GM21529 (cell line): ENCODE measurements around the gene PLK3.

Source experiments
- ATAC-seq: cut with Tn5 transposase; IDR thresholded peaks from one replicate; pipeline ENCODE4 v1.9.1; 2021; ENCODE audit not compliant: unreplicated experiment

PLK3 gene

DNA sequence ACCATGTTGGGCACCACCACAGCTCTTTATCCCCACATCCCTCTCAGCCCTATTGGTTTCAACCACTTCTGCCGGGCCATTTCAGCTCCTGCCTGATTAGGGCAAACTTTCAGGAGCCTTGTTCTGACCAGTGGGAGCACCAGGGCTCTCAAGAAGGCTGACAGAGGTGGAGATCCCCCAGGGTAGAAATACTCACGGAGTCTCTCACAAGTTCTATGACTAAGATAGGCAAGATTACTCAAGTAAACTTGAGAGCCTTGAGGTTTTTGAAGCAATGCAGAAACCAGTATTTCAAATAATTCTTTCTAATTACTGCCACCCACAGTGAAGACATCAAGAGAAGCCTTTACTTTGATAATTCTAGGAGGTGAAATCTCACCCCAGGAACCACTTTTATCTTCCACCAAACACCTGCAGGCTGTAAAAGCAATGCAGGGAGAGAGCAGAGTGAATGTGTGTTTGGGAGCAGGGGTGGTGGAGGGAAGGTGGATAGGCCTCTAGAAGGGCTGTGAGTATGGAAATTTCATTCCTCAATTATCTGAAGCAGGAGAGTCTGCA lies 49.5 kb downstream of the PLK3 start:
- no peak for ATAC-seq

DNA sequence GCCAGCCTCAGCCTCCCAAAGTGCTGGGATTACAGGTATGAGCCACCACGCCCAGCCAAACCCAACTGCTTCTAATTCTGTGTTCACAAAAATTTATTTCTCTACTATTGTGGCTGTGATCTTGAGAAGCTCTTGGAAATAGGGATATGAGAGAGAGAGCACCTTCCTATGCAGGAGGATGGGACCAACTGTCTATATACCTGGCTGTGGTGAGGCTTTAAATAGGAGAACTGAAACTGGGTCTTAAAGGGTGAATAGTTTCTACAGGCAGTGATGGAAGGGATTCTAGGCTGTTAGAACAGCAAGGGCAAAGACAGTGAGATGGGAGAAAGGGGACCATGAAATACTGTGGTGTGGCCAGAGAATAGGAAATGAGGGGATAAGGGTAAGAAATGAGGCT lies 51.1 kb downstream of the PLK3 start:
- ATAC-seq, result no peak

DNA sequence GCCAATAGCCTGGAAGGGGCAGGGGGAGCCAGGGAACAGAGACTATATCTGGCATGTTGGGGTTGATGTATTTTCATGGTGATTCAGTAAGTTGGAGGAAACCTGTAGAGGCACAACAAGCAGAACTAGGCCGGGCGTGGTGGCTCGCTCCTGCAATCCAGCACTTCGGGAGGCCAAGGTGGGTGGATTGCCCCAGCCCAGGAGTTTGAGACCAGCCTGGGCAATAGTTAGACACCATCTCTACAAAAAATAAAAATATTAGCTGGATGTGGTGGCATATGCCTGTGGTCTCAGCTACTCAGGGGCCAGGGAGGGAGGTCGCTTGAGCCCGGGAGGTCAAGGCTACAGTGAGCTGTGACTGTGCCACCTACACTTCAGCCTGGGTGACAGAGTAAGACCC lies 53.0 kb downstream of the PLK3 start:
- ATAC-seq, result no peak

DNA sequence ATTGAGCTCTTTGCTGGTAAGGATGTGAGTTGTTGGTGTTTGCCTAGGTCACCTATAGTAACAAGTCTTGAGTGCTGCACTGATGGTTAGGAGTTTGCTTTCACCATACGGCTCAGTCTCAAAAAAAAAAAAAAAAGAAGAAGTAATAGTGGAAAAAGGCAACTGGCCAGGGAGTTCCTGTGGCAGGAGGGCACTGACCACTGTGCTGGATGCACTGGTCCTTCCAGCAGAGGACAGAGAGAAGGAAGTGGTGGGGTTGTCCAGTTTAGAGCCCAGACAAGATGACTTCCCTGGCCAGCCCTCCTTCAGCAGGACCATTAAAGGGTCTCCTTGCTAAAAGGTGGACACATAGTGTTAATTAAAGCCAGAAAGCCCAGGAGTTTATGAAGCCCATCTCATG lies 54.8 kb downstream of the PLK3 start:
- no peak for ATAC-seq
